Ovary (tissue), 3 donors: Measurements from ENCODE around the gene PFAS.
A peak's percentile ranks its signal among the peaks of the same experiment; 100 is the strongest.

ENCODE experiments used
- CTCF ChIP-seq, 3 donors: fragments of 450-650 bp in 2 of 3; fragments of 200-600 bp in 1 of 3; IDR thresholded peaks; one replicate each; pipeline versions ENCODE4 v1.5.1 to v1.8.0; 2016 to 2022; ENCODE audit warnings: antibody characterized with exemption in 3 of 3, mild to moderate bottlenecking in 1 of 3
- EP300 ChIP-seq: sonication (generic); formaldehyde crosslinking; IDR thresholded peaks from one replicate; pipeline ENCODE4 v1.6.1; 2017; ENCODE audit warnings: antibody characterized with exemption
- POLR2A ChIP-seq: fragments of 450-650 bp; IDR thresholded peaks from one replicate; pipeline ENCODE4 v1.6.1; 2017; ENCODE audit warnings: antibody characterized with exemption, mild to moderate bottlenecking, moderate library complexity
- donor health status: DM: no; HTN: no; CAD: no.

- TF ChIP-seq CTCF (IDR thresholded peaks at IDR 0.05) (no peak), POLR2A (peak; percentile 84), EP300 (no peak)
These were observed 26.3 kb upstream of the PFAS start for GRCh38 chr17:8222630-8223355.
